Mesothelial cell of epicardium (in vitro differentiated cells): ENCODE results near the gene PTMA. TPM values are rescaled to one million over a fixed set of nuclear protein-coding genes. Genes with fewer than 3 reads are reported as not detected.
A peak's percentile ranks its signal among the peaks of the same experiment; 100 is the strongest.

Experiments used
- DNase-seq, 2 experiments: peaks; one replicate each; pipeline ENCODE4 v3.0.0; 2021; ENCODE audit warnings: low spot score in 2 of 2; ENCODE audit not compliant: unreplicated experiment in 2 of 2
- H3K27ac Mint-ChIP-seq: 2 replicates; pipeline ENCODE4 v1.8.0; 2021; ENCODE audit warnings: mixed read lengths
- H3K27me3 Mint-ChIP-seq: 2 replicates; pipeline ENCODE4 v1.8.0; 2021; ENCODE audit warnings: low read depth, mixed read lengths
- H3K36me3 Mint-ChIP-seq: 2 replicates; pipeline ENCODE4 v1.8.0; 2021; ENCODE audit warnings: mixed read lengths
- H3K4me1 Mint-ChIP-seq: 2 replicates; pipeline ENCODE4 v1.8.0; 2021; ENCODE audit warnings: mixed read lengths
- H3K4me3 Mint-ChIP-seq: 2 replicates; pipeline ENCODE4 v1.8.0; 2021; ENCODE audit warnings: mild to moderate bottlenecking, moderate library complexity, mixed read lengths
- H3K9me3 Mint-ChIP-seq: 2 replicates; pipeline ENCODE4 v1.8.0; 2021; ENCODE audit warnings: mixed read lengths
- CTCF ChIP-seq: fragments of 200-600 bp; sonication (generic); IDR thresholded peaks from one replicate; pipeline ENCODE4 v1.5.0; 2021; ENCODE audit warnings: antibody characterized with exemption; ENCODE audit not compliant: unreplicated experiment
- total RNA-seq: library from RNA; stranded (reverse); gene quantifications from 3 replicates; pipeline ENCODE4 v1.2.1, GENCODE V29; 2021

PTMA gene
- total RNA-seq, 1 donor from 2014 or later = 1,149 TPM

GRCh38 chr2:231662811-231663457 is 45.4 kb upstream of the PTMA start:
- peaks cover 2% of the 10 kb centered on the region for H3K36me3 Mint-ChIP-seq
- peaks cover 19% of the 10 kb centered on the region for H3K4me1 Mint-ChIP-seq
- H3K27ac Mint-ChIP-seq = peak overlapping the region; percentile 13
- no peaks in the 10 kb centered on the region for H3K27me3 Mint-ChIP-seq
- peaks cover 4% of the 10 kb centered on the region for H3K9me3 Mint-ChIP-seq
- DNase-seq = no peak
- peak overlapping the region; percentile 33 for H3K4me3 Mint-ChIP-seq
- no peak for TF ChIP-seq CTCF

GRCh38 chr2:231663458-231664212 is 44.7 kb upstream of the PTMA start:
- H3K4me1 Mint-ChIP-seq = peaks cover 19% of the 10 kb centered on the region
- peaks cover 2% of the 10 kb centered on the region for H3K36me3 Mint-ChIP-seq
- TF ChIP-seq CTCF = no peak
- DNase-seq = no peak
- H3K27me3 Mint-ChIP-seq = no peaks in the 10 kb centered on the region
- H3K9me3 Mint-ChIP-seq = peaks cover 4% of the 10 kb centered on the region
- peak overlapping the region; percentile 61 for H3K27ac Mint-ChIP-seq
- H3K4me3 Mint-ChIP-seq = no peak overlapping the region

- no peak for TF ChIP-seq CTCF
- Mint-ChIP-seq H3K4me1 (peaks cover 19% of the 10 kb centered on the region), H3K4me3 (no peak overlapping the region), H3K9me3 (no peaks in the 10 kb centered on the region), H3K27ac (peak overlapping the region; percentile 61), H3K27me3 (no peaks in the 10 kb centered on the region), H3K36me3 (no peaks in the 10 kb centered on the region)
- DNase-seq = no peak
Measured at GRCh38 chr2:231664727-231665126, 43.6 kb upstream of the PTMA start.

GRCh38 chr2:231665245-231666170 is 42.8 kb upstream of the PTMA start:
- Mint-ChIP-seq H3K4me1 (peaks cover 19% of the 10 kb centered on the region), H3K27me3 (no peaks in the 10 kb centered on the region), H3K9me3 (no peaks in the 10 kb centered on the region), H3K36me3 (no peaks in the 10 kb centered on the region), H3K27ac (peak overlapping the region; percentile 98), H3K4me3 (peak overlapping the region; percentile 7)
- TF ChIP-seq CTCF = no peak
- no peak for DNase-seq

GRCh38 chr2:231666171-231667095 is 41.9 kb upstream of the PTMA start:
- Mint-ChIP-seq H3K4me1 (peaks cover 23% of the 10 kb centered on the region), H3K36me3 (no peaks in the 10 kb centered on the region), H3K27me3 (no peaks in the 10 kb centered on the region), H3K4me3 (peak overlapping the region; percentile 48), H3K9me3 (no peaks in the 10 kb centered on the region), H3K27ac (peak overlapping the region; percentile 98)
- no peak for TF ChIP-seq CTCF
- peak in 1 of 2 experiments; percentile 67 for DNase-seq
